ENCODE results near the gene KCNK7.

The KCNK7 gene

DNA sequence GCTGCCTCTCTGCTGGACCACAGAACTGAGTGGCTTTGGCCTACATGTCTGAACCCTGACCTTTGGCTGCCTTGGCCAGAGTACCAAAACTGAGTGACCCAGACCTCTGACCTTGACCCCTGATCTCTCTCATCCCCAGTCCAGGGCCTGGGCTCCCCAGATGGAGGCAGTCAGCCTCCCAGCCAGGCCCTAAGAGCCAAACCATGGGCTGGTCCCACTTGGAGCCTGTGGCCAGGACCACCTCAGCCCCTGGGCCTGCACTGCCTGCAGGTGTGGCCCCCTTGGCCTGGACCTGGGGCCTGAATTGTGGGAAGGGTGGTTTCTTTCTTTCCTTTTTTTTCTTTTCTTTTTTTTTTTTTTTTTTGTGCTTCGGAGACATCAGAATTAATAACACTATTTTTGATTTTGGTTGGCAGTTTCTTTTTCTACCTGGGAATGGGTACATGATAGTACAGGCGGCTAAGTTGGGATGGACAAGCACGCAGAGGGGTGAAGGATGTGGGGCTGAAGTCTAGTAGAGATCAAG lies 41.5 kb upstream of the KCNK7 start:
- Histone ChIP-seq H3K9ac (ENCODE audit: low read length) (peak overlapping the region; percentile 38), H3K27ac (ENCODE audit: low read depth, low read length) (peak overlapping the region; percentile 83)

DNA sequence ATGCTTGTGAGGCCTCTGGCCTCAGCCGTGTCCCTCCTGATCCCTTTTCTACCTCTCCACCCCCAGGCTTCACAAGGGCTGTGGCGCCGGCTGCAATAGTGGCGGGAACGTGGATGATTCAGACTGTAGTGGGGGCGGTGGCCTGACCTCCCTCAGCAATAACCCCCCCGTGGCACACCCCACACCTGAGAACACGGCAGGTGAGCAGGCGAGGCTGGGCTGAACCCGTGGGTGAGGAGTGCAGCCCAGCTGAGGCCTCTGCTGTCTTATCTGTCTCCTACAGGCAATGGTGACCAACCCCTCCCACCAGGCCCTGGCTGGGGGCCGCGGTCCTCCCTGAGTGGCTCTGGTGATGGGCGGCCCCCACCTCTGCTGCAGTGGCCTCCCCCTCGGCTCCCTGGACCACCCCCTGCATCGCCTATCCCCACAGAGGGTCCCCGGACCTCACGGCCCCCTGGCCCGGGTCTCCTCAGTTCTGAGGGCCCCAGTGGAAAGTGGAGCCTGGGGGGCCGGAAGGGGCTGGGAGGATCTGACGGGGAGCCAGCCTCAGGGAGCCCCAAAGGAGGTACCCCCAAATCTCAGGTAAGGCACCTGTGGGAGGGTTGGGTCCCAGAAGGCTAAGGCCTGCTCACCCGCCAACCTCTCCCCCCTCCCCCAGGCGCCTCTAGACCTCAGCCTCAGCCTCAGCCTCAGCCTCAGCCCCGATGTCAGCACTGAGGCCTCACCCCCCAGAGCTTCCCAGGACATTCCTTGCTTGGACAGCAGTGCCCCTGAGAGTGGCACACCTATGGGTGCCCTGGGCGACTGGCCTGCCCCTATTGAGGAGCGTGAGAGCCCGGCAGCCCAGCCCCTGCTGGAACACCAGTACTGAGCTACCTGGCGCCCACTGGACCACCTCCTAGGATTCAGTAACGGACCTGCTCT lies 40.8 kb upstream of the KCNK7 start:
- Histone ChIP-seq H3K27ac (ENCODE audit: low read depth, low read length) (no peak overlapping the region), H3K4me3 (ENCODE audit: low read depth in 1 of 2, low read length in 2 of 2) (no peak overlapping the region), H3K36me3 (ENCODE audit: insufficient read depth, low read length) (peaks cover 39% of the 10 kb centered on the region), H3K4me1 (ENCODE audit: insufficient read depth, low read length) (peaks cover 17% of the 10 kb centered on the region), H3K9me3 (ENCODE audit: low read length) (no peaks in the 10 kb centered on the region), H3K9ac (ENCODE audit: low read length) (no peak overlapping the region), H3K27me3 (ENCODE audit: control insufficient read depth in 1 of 2, insufficient read depth in 2 of 2, low read length in 2 of 2) (no peaks in the 10 kb centered on the region)

More for the DNA sequence above, 41.5 kb upstream of the KCNK7 start:
- Histone ChIP-seq H3K36me3 (ENCODE audit: insufficient read depth, low read length) (peaks cover 39% of the 10 kb centered on the region), H3K4me3 (ENCODE audit: low read depth in 1 of 2, low read length in 2 of 2) (no peak overlapping the region), H3K27me3 (ENCODE audit: control insufficient read depth in 1 of 2, insufficient read depth in 2 of 2, low read length in 2 of 2) (no peaks in the 10 kb centered on the region), H3K4me1 (ENCODE audit: insufficient read depth, low read length) (peaks cover 17% of the 10 kb centered on the region), H3K9me3 (ENCODE audit: low read length) (no peaks in the 10 kb centered on the region)

GRCh38 chr11:65634905-65635731 lies 39.5 kb upstream of the KCNK7 start:
- Histone ChIP-seq H3K27me3 (ENCODE audit: control insufficient read depth in 1 of 2, insufficient read depth in 2 of 2, low read length in 2 of 2) (no peaks in the 10 kb centered on the region), H3K36me3 (ENCODE audit: insufficient read depth, low read length) (peaks cover 51% of the 10 kb centered on the region)

GRCh38 chr11:65634440-65634839 lies 38.8 kb upstream of the KCNK7 start:
- Histone ChIP-seq H3K27me3 (ENCODE audit: control insufficient read depth in 1 of 2, insufficient read depth in 2 of 2, low read length in 2 of 2) (no peaks in the 10 kb centered on the region), H3K36me3 (ENCODE audit: insufficient read depth, low read length) (peaks cover 58% of the 10 kb centered on the region), H3K9me3 (ENCODE audit: low read length) (no peaks in the 10 kb centered on the region), H3K9ac (ENCODE audit: low read length) (no peak overlapping the region), H3K4me3 (ENCODE audit: low read depth in 1 of 2, low read length in 2 of 2) (no peak overlapping the region), H3K27ac (ENCODE audit: low read depth, low read length) (no peak overlapping the region), H3K4me1 (ENCODE audit: insufficient read depth, low read length) (peaks cover 6% of the 10 kb centered on the region)

More at GRCh38 chr11:65634905-65635731, 39.5 kb upstream of the KCNK7 start:
- Histone ChIP-seq H3K9me3 (ENCODE audit: low read length) (no peaks in the 10 kb centered on the region), H3K4me1 (ENCODE audit: insufficient read depth, low read length) (peaks cover 13% of the 10 kb centered on the region), H3K4me3 (ENCODE audit: low read depth in 1 of 2, low read length in 2 of 2) (no peak overlapping the region), H3K27ac (ENCODE audit: low read depth, low read length) (no peak overlapping the region), H3K9ac (ENCODE audit: low read length) (no peak overlapping the region)

GRCh38 chr11:65634109-65634436 lies 38.5 kb upstream of the KCNK7 start:
- peaks cover 61% of the 10 kb centered on the region for H3K36me3 ChIP-seq (ENCODE audit: insufficient read depth, low read length)

GRCh38 chr11:65633390-65634108 lies 37.9 kb upstream of the KCNK7 start:
- H3K4me3 ChIP-seq (ENCODE audit: low read depth in 1 of 2, low read length in 2 of 2), result no peak overlapping the region
- no peaks in the 10 kb centered on the region for H3K27me3 ChIP-seq (ENCODE audit: control insufficient read depth in 1 of 2, insufficient read depth in 2 of 2, low read length in 2 of 2)
- H3K36me3 ChIP-seq (ENCODE audit: insufficient read depth, low read length), result peaks cover 65% of the 10 kb centered on the region
- H3K9ac ChIP-seq (ENCODE audit: low read length), result no peak overlapping the region
- H3K27ac ChIP-seq (ENCODE audit: low read depth, low read length), result no peak overlapping the region
- peaks cover 6% of the 10 kb centered on the region for H3K4me1 ChIP-seq (ENCODE audit: insufficient read depth, low read length)
- no peaks in the 10 kb centered on the region for H3K9me3 ChIP-seq (ENCODE audit: low read length)

More at GRCh38 chr11:65634109-65634436, 38.5 kb upstream of the KCNK7 start:
- Histone ChIP-seq H3K27me3 (ENCODE audit: control insufficient read depth in 1 of 2, insufficient read depth in 2 of 2, low read length in 2 of 2) (no peaks in the 10 kb centered on the region), H3K4me3 (ENCODE audit: low read depth in 1 of 2, low read length in 2 of 2) (no peak overlapping the region), H3K27ac (ENCODE audit: low read depth, low read length) (no peak overlapping the region), H3K9me3 (ENCODE audit: low read length) (no peaks in the 10 kb centered on the region), H3K9ac (ENCODE audit: low read length) (no peak overlapping the region), H3K4me1 (ENCODE audit: insufficient read depth, low read length) (peaks cover 6% of the 10 kb centered on the region)

GRCh38 chr11:65630215-65630614 lies 34.6 kb upstream of the KCNK7 start:
- Histone ChIP-seq H3K9me3 (ENCODE audit: low read length) (no peaks in the 10 kb centered on the region), H3K27me3 (ENCODE audit: control insufficient read depth in 1 of 2, insufficient read depth in 2 of 2, low read length in 2 of 2) (no peaks in the 10 kb centered on the region), H3K9ac (ENCODE audit: low read length) (no peak overlapping the region), H3K4me1 (ENCODE audit: insufficient read depth, low read length) (no peaks in the 10 kb centered on the region), H3K27ac (ENCODE audit: low read depth, low read length) (no peak overlapping the region), H3K4me3 (ENCODE audit: low read depth in 1 of 2, low read length in 2 of 2) (no peak overlapping the region), H3K36me3 (ENCODE audit: insufficient read depth, low read length) (peaks cover 74% of the 10 kb centered on the region)

GRCh38 chr11:65629579-65629978 lies 34.0 kb upstream of the KCNK7 start:
- Histone ChIP-seq H3K9ac (ENCODE audit: low read length) (no peak overlapping the region), H3K4me1 (ENCODE audit: insufficient read depth, low read length) (no peaks in the 10 kb centered on the region), H3K4me3 (ENCODE audit: low read depth in 1 of 2, low read length in 2 of 2) (no peak overlapping the region), H3K36me3 (ENCODE audit: insufficient read depth, low read length) (peaks cover 69% of the 10 kb centered on the region), H3K9me3 (ENCODE audit: low read length) (no peaks in the 10 kb centered on the region), H3K27ac (ENCODE audit: low read depth, low read length) (no peak overlapping the region), H3K27me3 (ENCODE audit: control insufficient read depth in 1 of 2, insufficient read depth in 2 of 2, low read length in 2 of 2) (no peaks in the 10 kb centered on the region)

DNA sequence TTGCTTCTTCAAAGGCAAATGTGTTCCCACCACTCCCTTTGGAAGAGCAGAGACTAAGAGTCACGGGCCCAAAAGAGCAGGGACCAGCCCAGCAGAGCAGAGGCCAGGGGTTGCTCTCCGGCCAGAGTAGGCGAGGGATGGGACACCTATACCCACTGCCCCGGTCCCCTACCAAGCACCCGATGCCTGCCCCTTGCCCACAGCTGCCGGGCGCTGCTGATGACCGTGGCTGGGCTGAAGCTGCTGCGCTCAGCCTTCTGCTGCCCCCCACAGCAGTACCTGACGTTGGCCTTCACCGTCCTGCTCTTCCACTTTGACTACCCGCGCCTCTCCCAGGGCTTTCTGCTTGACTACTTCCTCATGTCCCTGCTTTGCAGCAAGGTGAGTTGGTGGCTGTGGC lies 31.6 kb upstream of the KCNK7 start:
- Histone ChIP-seq H3K4me3 (ENCODE audit: low read depth in 1 of 2, low read length in 2 of 2) (no peak overlapping the region), H3K4me1 (ENCODE audit: insufficient read depth, low read length) (no peaks in the 10 kb centered on the region), H3K9me3 (ENCODE audit: low read length) (no peaks in the 10 kb centered on the region), H3K27me3 (ENCODE audit: control insufficient read depth in 1 of 2, insufficient read depth in 2 of 2, low read length in 2 of 2) (no peaks in the 10 kb centered on the region), H3K9ac (ENCODE audit: low read length) (no peak overlapping the region), H3K27ac (ENCODE audit: low read depth, low read length) (no peak overlapping the region), H3K36me3 (ENCODE audit: insufficient read depth, low read length) (peaks cover 69% of the 10 kb centered on the region)

DNA sequence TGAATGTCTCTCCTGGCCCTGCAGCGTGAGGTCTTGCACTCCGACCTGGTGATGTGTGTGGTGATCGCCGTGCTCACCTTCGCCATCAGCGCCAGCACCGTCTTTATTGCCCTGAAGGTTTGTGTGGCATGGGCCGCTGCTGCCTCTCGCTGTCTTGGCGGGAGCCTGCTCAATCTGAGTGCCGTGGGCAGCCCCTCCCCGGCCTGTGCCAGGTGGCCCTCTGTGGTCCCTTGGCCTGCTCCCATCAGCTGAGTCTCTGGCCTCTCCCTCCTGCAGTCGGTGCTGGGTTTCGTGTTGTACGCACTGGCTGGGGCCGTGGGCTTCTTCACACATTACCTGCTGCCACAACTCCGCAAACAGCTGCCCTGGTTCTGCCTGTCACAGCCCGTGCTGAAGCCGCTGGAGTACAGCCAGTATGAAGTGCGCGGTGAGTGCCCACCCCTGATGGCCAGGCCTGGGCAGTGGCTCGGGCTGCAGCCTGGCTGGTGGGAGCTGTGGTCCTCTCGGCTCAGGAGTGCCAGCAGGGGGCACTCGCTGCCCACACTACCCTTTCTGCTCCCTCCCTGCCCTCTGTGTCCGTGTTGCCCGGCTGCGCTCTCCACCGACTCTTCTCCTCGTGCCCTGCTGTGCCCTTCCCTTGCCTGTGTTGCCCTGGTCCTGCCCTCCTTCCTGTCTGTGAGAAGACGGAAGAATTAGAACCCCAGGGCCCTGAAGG lies 30.2 kb upstream of the KCNK7 start:
- peaks cover 78% of the 10 kb centered on the region for H3K36me3 ChIP-seq (ENCODE audit: insufficient read depth, low read length)
- H3K4me3 ChIP-seq (ENCODE audit: low read depth in 1 of 2, low read length in 2 of 2), result no peak overlapping the region
- H3K9ac ChIP-seq (ENCODE audit: low read length), result no peak overlapping the region
- no peaks in the 10 kb centered on the region for H3K4me1 ChIP-seq (ENCODE audit: insufficient read depth, low read length)
- no peaks in the 10 kb centered on the region for H3K27me3 ChIP-seq (ENCODE audit: control insufficient read depth in 1 of 2, insufficient read depth in 2 of 2, low read length in 2 of 2)
- H3K27ac ChIP-seq (ENCODE audit: low read depth, low read length), result no peak overlapping the region
- H3K9me3 ChIP-seq (ENCODE audit: low read length), result no peaks in the 10 kb centered on the region
